BJ (cell line): ENCODE data around the gene ADAMTSL5. TPM values are rescaled to one million over a fixed set of nuclear protein-coding genes. Genes with fewer than 3 reads are reported as not detected.
A peak's percentile ranks its signal among the peaks of the same experiment; 100 is the strongest.

Experiments used
- CTCF ChIA-PET: fragments of 350-600 bp; formaldehyde crosslinking; extraction: SDS; loops from one replicate; lab custom pipeline; 2021; ENCODE audit warnings: antibody characterized with exemption, inconsistent platforms; lab: Yijun Ruan, JAX
- POLR2A ChIA-PET: fragments of 300-600 bp; sonication (Branson Sonifier 250); formaldehyde crosslinking; extraction: SDS; loops from one replicate; lab custom pipeline; 2021; ENCODE audit warnings: antibody characterized with exemption; lab: Charles Lee
- DNase-seq: peaks from one replicate; pipeline ENCODE4 v3.0.0-alpha.2; 2011; ENCODE audit warnings: low read depth
- H3K27me3 ChIP-seq: 2 replicates; pipeline ENCODE4 v1.6.0; 2011; ENCODE audit warnings: low read length; ENCODE audit not compliant: control insufficient read depth, insufficient read depth
- H3K36me3 ChIP-seq: 2 replicates; pipeline ENCODE4 v1.5.1; 2011; ENCODE audit warnings: low read length; ENCODE audit not compliant: control insufficient read depth, insufficient read depth
- H3K4me3 ChIP-seq: 2 replicates; pipeline ENCODE4 v1.5.1; 2011; ENCODE audit warnings: low read depth, mild to moderate bottlenecking, control low read depth, low read length
- polyA plus RNA-seq: library from polyadenylated mRNA; depleted of rRNA; stranded (reverse); fragments of >200 nt; gene quantifications from 2 replicates; pipeline ENCODE4 v1.2.3, GENCODE V29; 2011
- TF ChIP-seq, protein P1 (sequence below): IDR thresholded peaks from 2 replicates; pipeline ENCODE4 v1.5.1; 2011; ENCODE audit warnings: low read depth, mild to moderate bottlenecking, control low read depth, inconsistent platforms, low read length, moderate library complexity; ENCODE audit not compliant: insufficient read depth

The ADAMTSL5 gene
- polyA plus RNA-seq, 1 experiment = 21.5 TPM

DNA sequence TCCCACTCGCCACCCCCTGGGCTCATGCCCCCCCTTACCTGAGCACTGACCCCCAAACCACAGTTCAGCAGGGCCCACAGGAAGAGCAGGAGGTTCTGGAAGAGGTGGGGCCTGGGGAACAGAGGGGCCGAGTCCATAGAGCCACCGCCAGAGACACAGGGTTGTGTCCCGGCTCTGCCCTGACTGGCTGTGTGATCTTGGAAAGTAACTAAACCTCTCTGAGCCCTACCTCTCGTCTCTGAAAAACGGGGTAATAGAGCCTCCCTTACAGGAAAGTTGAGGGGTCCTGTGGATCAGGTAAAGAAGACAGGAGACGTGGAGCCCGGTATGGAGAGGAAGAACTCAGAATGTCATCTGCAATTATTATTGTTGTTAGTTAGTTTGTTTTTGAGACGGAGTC is 2.0 kb downstream of the ADAMTSL5 start:
- ChIA-PET POLR2A (no interaction called here), CTCF (no interaction called here)
- no peak overlapping the region for H3K4me3 ChIP-seq
- TF ChIP-seq, protein P1, sequence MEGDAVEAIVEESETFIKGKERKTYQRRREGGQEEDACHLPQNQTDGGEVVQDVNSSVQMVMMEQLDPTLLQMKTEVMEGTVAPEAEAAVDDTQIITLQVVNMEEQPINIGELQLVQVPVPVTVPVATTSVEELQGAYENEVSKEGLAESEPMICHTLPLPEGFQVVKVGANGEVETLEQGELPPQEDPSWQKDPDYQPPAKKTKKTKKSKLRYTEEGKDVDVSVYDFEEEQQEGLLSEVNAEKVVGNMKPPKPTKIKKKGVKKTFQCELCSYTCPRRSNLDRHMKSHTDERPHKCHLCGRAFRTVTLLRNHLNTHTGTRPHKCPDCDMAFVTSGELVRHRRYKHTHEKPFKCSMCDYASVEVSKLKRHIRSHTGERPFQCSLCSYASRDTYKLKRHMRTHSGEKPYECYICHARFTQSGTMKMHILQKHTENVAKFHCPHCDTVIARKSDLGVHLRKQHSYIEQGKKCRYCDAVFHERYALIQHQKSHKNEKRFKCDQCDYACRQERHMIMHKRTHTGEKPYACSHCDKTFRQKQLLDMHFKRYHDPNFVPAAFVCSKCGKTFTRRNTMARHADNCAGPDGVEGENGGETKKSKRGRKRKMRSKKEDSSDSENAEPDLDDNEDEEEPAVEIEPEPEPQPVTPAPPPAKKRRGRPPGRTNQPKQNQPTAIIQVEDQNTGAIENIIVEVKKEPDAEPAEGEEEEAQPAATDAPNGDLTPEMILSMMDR = no peak
- DNase-seq = no peak
- H3K36me3 ChIP-seq = peaks cover 2% of the 10 kb centered on the region; the same call in 1 of the 2 replicates
- H3K27me3 ChIP-seq = no peaks in the 10 kb centered on the region

GRCh38 chr19:1510442-1510806 is 2.4 kb downstream of the ADAMTSL5 start:
- TF ChIP-seq, protein P1 = no peak
- Histone ChIP-seq H3K4me3 (no peak overlapping the region), H3K27me3 (no peaks in the 10 kb centered on the region), H3K36me3 (peaks cover 2% of the 10 kb centered on the region; the same call in 1 of the 2 replicates)
- ChIA-PET POLR2A (no interaction called here), CTCF (no interaction called here)
- DNase-seq = no peak

DNA sequence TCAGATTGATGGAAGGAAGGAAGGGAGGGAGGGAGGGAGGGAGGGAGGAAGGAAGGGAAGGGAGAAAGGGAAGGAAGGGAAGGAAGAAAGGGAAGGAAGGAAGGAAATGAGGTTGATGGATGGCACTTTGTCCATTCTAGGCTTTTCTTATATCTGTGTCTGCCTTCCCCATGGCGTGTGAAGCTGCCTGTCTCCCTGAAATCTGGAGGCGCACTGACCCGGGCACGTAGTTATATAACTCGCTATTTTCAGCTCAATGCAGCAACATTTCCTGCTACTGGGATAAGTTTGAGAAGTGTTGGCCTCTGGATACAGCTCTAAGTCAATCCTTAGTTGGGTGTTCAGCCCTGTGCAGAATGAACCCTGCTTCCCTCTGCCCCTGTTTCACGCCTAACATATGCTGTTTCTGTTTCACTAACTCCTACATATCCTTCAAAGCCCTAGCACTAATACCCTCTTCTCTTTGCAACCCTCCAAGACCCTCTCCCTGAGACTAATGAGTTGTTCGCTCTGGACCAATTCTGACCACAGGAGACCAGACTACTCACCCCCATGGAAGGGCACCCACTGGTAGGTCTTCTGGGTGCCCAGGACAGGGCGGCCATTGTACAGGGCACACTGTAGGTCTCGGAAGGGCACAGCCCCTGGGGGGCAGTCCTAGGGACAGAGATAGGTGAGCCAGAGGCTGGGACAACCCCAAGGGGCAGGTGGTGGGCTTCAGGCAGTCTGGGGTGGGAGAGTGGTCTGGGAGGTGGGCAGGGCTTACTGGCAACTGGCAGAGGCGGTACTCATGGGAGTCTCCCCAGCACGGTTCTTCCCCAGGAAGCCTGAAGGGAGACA is 3.0 kb downstream of the ADAMTSL5 start:
- TF ChIP-seq, protein P1 = no peak
- Histone ChIP-seq H3K4me3 (no peak overlapping the region), H3K27me3 (no peaks in the 10 kb centered on the region), H3K36me3 (peaks cover 2% of the 10 kb centered on the region; the same call in 1 of the 2 replicates)
- no peak for DNase-seq
- ChIA-PET CTCF (interaction anchor here (0.7 kb wide), 1 partner anchor 257 kb away, joined by 3 read pairs; no protein-coding TSS in a partner anchor), POLR2A (interaction anchor here (0.7 kb wide), 1 partner anchor 78 kb away, joined by 9 read pairs; no protein-coding TSS in a partner anchor)

- no peak overlapping the region; the same call in 1 of the 2 replicates for H3K4me3 ChIP-seq
- CTCF ChIA-PET = no interaction called here
- POLR2A ChIA-PET = no interaction called here
- H3K36me3 ChIP-seq = peaks cover 2% of the 10 kb centered on the region; the same call in 1 of the 2 replicates
- 0 out of 2 replicates have a peak, but pooled peaks cover 2% of the 10 kb centered on the region for H3K27me3 ChIP-seq
- TF ChIP-seq, protein P1 = no peak
- no peak for DNase-seq
Measured at GRCh38 chr19:1508507-1508856, 4.3 kb downstream of the ADAMTSL5 start.

GRCh38 chr19:1507763-1508506 is 4.9 kb downstream of the ADAMTSL5 start:
- CTCF ChIA-PET = no interaction called here
- Histone ChIP-seq H3K27me3 (0 out of 2 replicates have a peak, but pooled peaks cover 7% of the 10 kb centered on the region), H3K4me3 (peak overlapping the region; percentile 56), H3K36me3 (peaks cover 2% of the 10 kb centered on the region; the same call in 1 of the 2 replicates)
- POLR2A ChIA-PET = no interaction called here
- DNase-seq = peak; percentile 68
- TF ChIP-seq, protein P1 = no peak
